HG03196 (cell line): ENCODE measurements around the gene CFTR.
A peak's percentile ranks its signal among the peaks of the same experiment; 100 is the strongest.
"Not testable (repeated sequence)": the region's sequence is repeated elsewhere in the genome, so short reads cannot be mapped to it uniquely, and the experiment has no call there.

ENCODE experiments used
- ATAC-seq: cut with Tn5 transposase; IDR thresholded peaks from one replicate; pipeline ENCODE4 v1.9.1; 2021; ENCODE audit not compliant: unreplicated experiment

The CFTR gene

GRCh38 chr7:117683430-117684175 is 203.8 kb downstream of the CFTR start:
- ATAC-seq = no peak

- ATAC-seq = no peak
These were observed 206.0 kb downstream of the CFTR start for GRCh38 chr7:117685795-117686194.

DNA sequence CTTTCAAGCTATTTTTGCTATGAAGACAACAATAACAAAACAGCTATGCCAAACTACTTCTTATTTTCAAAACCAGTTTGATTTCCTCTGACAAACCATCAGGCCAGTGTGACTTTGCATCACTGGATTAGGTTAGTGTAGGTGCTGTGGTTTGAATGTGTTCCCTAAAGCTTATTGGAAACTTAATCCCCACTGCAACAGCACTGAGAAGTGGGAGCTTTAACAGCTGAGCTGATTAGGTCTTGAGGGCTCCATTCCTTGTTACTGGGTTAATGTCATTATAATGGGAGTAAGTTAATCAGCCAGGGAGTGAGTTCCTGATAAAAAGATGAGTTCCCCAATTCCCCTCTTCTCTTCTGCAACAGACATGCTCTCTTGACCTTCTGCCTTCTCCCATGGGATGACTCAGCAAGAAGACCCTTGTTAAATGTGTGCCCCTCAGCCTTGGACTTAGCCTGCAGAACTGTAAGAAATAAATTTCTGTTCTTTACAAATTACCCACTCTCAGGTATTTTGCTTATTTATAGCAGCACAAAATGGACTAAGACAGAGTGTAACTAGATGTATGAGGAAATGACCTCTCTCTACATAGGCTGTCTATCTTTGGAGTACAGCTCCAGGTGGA is 206.6 kb downstream of the CFTR start:
- no peak for ATAC-seq

GRCh38 chr7:117688126-117688525 is 208.3 kb downstream of the CFTR start:
- ATAC-seq = no peak

DNA sequence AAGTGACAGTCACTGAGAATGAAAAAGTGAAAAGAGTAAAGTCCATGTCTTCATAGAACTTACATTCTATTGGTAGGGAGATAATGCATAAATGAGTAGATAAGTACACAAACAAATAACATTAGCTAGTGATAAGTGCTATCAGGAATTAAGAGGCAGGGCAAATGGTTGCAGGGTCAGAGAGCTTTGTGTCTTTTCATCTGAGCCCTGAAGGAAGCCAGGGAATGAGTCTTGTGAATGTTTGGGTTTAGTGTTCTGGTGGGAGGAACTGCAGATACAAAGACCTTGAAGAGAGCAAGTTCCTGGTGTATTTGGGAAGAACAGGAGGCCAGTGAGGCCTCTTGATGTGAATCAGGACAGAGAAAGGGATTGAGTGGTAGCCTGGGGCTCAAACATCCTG is 209.6 kb downstream of the CFTR start:
- no peak for ATAC-seq

GRCh38 chr7:117690147-117690546 is 210.3 kb downstream of the CFTR start:
- ATAC-seq = no peak

DNA sequence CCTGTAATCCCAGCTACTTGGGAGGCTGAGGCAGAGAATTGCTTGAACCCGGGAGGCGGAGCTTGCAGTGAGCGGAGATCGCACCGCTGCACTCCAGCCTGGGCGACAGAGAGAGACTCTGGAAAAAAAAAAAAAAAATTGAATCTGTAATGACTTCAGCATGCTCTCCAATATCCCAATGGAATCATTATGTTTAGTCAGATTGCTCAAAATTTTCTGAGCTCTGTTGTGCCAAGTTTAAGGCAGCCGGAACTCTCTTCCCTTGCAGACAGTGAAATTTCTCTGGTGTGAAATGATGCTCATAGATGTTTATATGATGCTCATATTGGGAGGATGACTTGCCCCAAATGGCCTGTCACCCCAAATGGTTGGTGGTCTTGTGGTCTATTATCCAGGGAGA is 212.5 kb downstream of the CFTR start:
- no peak for ATAC-seq

GRCh38 chr7:117698018-117698417 is 218.2 kb downstream of the CFTR start:
- ATAC-seq = no peak

DNA sequence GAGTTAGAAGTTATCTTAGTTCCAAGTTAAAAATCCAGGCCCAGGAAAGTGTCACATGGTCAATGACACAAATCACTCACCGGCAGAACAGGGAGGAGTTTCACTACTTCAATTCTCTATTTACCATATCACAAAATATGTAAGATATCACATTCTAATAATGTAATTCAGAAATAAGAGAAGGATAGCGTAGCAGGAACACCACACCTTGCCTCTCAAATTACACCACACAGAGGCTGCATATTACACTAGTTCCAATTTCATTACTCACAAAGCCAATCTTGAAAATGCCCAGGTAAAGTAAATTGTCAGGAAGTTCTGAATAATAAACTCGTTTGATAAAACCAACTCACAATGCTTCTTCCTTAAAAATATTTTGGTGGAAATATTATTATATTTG is 224.2 kb downstream of the CFTR start:
- no peak for ATAC-seq

DNA sequence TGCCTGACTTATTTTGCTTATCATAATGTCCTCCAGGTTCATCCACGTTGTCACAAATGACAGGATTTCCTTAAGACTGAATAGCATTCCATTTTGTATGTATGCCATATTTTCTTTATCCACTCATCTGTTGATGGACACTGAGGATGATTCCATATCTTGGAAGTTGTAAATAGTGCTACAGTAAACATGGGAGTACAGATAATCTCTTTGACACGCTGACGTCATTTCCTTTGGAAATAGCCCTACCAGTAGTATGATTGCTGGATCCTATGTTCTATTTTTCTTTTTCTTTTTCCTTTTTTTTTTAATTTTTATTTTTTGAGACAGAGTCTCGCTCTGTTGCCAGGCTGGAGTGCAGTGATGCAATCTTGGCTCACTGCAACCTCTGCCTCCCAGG is 225.8 kb downstream of the CFTR start:
- no peak for ATAC-seq

- no peak for ATAC-seq
These were observed 226.4 kb downstream of the CFTR start for GRCh38 chr7:117706210-117706609.

- no peak for ATAC-seq
These were observed 227.3 kb downstream of the CFTR start for GRCh38 chr7:117707080-117707479.

DNA sequence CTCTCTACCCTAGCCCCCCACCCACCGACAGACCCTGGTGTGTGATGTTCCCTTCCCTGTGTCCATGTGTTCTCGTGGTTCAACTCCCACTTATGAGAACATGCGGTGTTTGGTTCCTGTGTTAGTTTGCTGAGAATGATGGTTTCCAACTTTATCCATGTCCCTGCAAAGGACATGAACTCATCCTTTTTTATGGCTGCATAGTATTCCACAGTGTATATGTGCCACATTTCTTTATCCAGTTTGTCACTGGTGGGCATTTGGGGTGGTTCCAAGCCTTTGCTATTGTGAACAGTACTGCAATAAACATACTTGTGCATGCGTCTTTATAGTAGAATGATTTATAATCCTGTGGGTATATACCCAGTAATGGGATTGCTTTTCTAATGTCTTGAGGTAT is 228.3 kb downstream of the CFTR start:
- not testable (repeated sequence) for ATAC-seq

GRCh38 chr7:117711556-117711955 is 231.7 kb downstream of the CFTR start:
- no peak for ATAC-seq

DNA sequence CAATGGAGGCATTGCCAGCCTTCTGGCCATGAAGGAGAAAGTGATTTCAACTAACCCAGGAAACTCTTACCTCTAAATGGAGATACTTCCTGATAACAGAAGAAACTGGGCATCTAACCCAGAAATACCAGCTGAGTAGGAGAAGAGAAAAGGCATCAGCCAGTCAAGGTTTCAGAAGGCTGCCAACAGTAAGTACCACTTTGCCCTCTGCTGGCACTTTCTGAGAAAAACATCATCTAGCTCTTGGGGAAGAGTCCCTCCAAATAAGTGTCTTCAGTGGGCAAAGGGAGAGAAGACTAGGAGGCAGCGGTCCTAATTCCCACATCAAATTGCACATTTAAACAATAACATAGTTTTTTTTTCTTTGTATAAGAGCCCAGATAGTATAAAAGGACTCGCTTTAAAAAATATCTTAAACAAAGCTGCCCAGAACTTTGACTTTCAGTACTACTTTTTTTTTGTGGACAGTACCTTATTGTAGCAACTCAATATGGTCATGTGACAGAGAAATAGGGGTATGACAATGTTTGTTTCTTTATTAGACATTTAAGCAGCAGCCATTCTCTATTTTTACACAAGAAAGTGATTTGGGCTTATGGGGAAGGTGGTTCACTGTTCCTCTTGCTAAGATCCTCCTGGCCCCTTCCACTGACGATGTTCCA is 236.1 kb downstream of the CFTR start:
- peak; percentile 86 for ATAC-seq

- no peak for ATAC-seq
These were observed 237.0 kb downstream of the CFTR start for GRCh38 chr7:117716707-117717299.

GRCh38 chr7:117717357-117717756 is 237.5 kb downstream of the CFTR start:
- ATAC-seq = no peak
